Fibroblast of lung (primary cell): ENCODE data around the gene MACC1. TPM values are rescaled to one million over a fixed set of nuclear protein-coding genes. Genes with fewer than 3 reads are reported as not detected.

Source experiments
- DNase-seq, 2 donors: peaks; one replicate each; pipeline versions ENCODE4 v3.0.0 to v3.0.0-alpha.2; 2010; ENCODE audit warnings: low read depth in 2 of 2
- H2AFZ ChIP-seq: 2 replicates; pipeline ENCODE4 v1.5.1; 2012; ENCODE audit warnings: low read length, control low read depth, inconsistent platforms
- H3K27ac ChIP-seq: 2 replicates; pipeline ENCODE4 v1.5.1; 2011; ENCODE audit warnings: low read length, control low read depth; ENCODE audit not compliant: insufficient read depth
- H3K27me3 ChIP-seq: 2 replicates; pipeline ENCODE4 v1.5.1; 2011; ENCODE audit warnings: mild to moderate bottlenecking, low read length; ENCODE audit not compliant: control insufficient read depth, insufficient read depth
- H3K36me3 ChIP-seq: 2 replicates; pipeline ENCODE4 v1.5.1; 2011; ENCODE audit warnings: low read length; ENCODE audit not compliant: control insufficient read depth, insufficient read depth
- H3K4me1 ChIP-seq: 2 replicates; pipeline ENCODE4 v1.5.1; 2011; ENCODE audit warnings: low read length; ENCODE audit not compliant: control insufficient read depth, insufficient read depth; ENCODE audit errors: extremely low read depth
- H3K4me2 ChIP-seq: 2 replicates; pipeline ENCODE4 v1.5.1; 2011; ENCODE audit warnings: low read length, control low read depth; ENCODE audit not compliant: insufficient read depth; ENCODE audit errors: extremely low read depth
- H3K4me3 ChIP-seq, 4 experiments: fragments of 200-600 bp in 1 of 4; sonication (generic) in 1 of 4; replicated peaks in 1 of 4; 2 replicates each; pipeline ENCODE4 v1.5.1; 2011 to 2016; ENCODE audit warnings: low read length in 4 of 4, low read depth in 3 of 4, mild to moderate bottlenecking in 3 of 4, control low read depth in 2 of 4, inconsistent platforms in 1 of 4, mixed read lengths in 1 of 4; ENCODE audit not compliant: insufficient read depth in 1 of 4; ENCODE audit errors: control extremely low read depth in 1 of 4
- H3K79me2 ChIP-seq: 2 replicates; pipeline ENCODE4 v1.5.1; 2012; ENCODE audit warnings: mild to moderate bottlenecking, low read length, inconsistent platforms; ENCODE audit not compliant: control insufficient read depth, insufficient read depth
- H3K9ac ChIP-seq: 2 replicates; pipeline ENCODE4 v1.5.1; 2011; ENCODE audit warnings: mild to moderate bottlenecking, low read length, control low read depth; ENCODE audit not compliant: insufficient read depth
- H3K9me3 ChIP-seq: 2 replicates; pipeline ENCODE4 v1.5.1; 2012; ENCODE audit warnings: low read depth, low read length; ENCODE audit not compliant: control insufficient read depth, insufficient read depth
- H4K20me1 ChIP-seq: 2 replicates; pipeline ENCODE4 v1.5.1; 2011; ENCODE audit warnings: low read length; ENCODE audit not compliant: control insufficient read depth, insufficient read depth; ENCODE audit errors: extremely low read depth
- CTCF ChIP-seq, 2 donors: IDR thresholded peaks in 1 of 2; conservative IDR thresholded peaks in 1 of 2; 1 replicate in 1 of 2; 2 replicates in 1 of 2; pipeline ENCODE4 v1.5.1; 2011 to 2012; ENCODE audit warnings: low read length in 2 of 2, control low read depth in 1 of 2, inconsistent platforms in 1 of 2, low read depth in 1 of 2, mild to moderate bottlenecking in 1 of 2
- EZH2 ChIP-seq: IDR thresholded peaks from 2 replicates; pipeline ENCODE4 v1.5.1; 2012; ENCODE audit warnings: low read length, control low read depth, mild to moderate bottlenecking; ENCODE audit errors: missing control alignments
- polyA plus RNA-seq, 2 donors: library from polyadenylated mRNA; depleted of rRNA in 1 of 2; stranded (reverse) in 1 of 2; unstranded in 1 of 2; fragments of >200 nt; gene quantifications; 2 replicates each; pipeline ENCODE4 v1.2.1, GENCODE V29; 2011 to 2012; ENCODE audit warnings: missing spikeins in 1 of 2
- total RNA-seq: library from RNA; depleted of rRNA; stranded (reverse); fragments of >200 nt; gene quantifications from 2 replicates; pipeline ENCODE4 v1.2.1, GENCODE V29; 2014

Gene MACC1
- total and polyA plus RNA-seq, 2 donors (not counting 1 experiment from before 2014, with no cell fraction given): under 0.01 to 0.33 TPM

- no peak overlapping the region for H2AFZ ChIP-seq
- no peak for DNase-seq
- H3K27me3 ChIP-seq: no peaks in the 10 kb centered on the region
- no peaks in the 10 kb centered on the region for H4K20me1 ChIP-seq
- TF ChIP-seq CTCF (conservative IDR thresholded peaks at IDR 0.05 in 1 of 2, IDR thresholded peaks at IDR 0.05 in 1 of 2; ENCODE audit: low read depth in 1 of 2, low read length in 2 of 2) (no peak), EZH2 (no peak)
- no peaks in the 10 kb centered on the region for H3K79me2 ChIP-seq
- H3K9ac ChIP-seq: no peak overlapping the region
- no peaks in the 10 kb centered on the region for H3K9me3 ChIP-seq
- H3K4me2 ChIP-seq: no peak overlapping the region
- no peak overlapping the region for H3K4me3 ChIP-seq
- no peaks in the 10 kb centered on the region for H3K4me1 ChIP-seq
- H3K27ac ChIP-seq: no peak overlapping the region
- H3K36me3 ChIP-seq: no peaks in the 10 kb centered on the region
Measured at GRCh38 chr7:20104696-20105095, 112.5 kb downstream of the MACC1 start.

GRCh38 chr7:20102982-20103381 is 114.2 kb downstream of the MACC1 start:
- Histone ChIP-seq H3K36me3 (no peaks in the 10 kb centered on the region), H3K4me3 (no peak overlapping the region), H3K9ac (no peak overlapping the region), H3K79me2 (no peaks in the 10 kb centered on the region), H3K27ac (no peak overlapping the region), H4K20me1 (no peaks in the 10 kb centered on the region), H3K4me2 (no peak overlapping the region), H3K4me1 (no peaks in the 10 kb centered on the region), H3K9me3 (no peaks in the 10 kb centered on the region), H3K27me3 (no peaks in the 10 kb centered on the region), H2AFZ (no peak overlapping the region)
- DNase-seq: no peak
- TF ChIP-seq EZH2: no peak
- no peak for TF ChIP-seq CTCF (conservative IDR thresholded peaks at IDR 0.05 in 1 of 2, IDR thresholded peaks at IDR 0.05 in 1 of 2; ENCODE audit: low read depth in 1 of 2, low read length in 2 of 2)

GRCh38 chr7:20095862-20096261 is 121.3 kb downstream of the MACC1 start:
- H3K4me2 ChIP-seq: no peak overlapping the region
- H3K9me3 ChIP-seq: no peaks in the 10 kb centered on the region
- no peak for TF ChIP-seq EZH2
- TF ChIP-seq CTCF (conservative IDR thresholded peaks at IDR 0.05 in 1 of 2, IDR thresholded peaks at IDR 0.05 in 1 of 2; ENCODE audit: low read depth in 1 of 2, low read length in 2 of 2): no peak
- no peak overlapping the region for H3K9ac ChIP-seq
- no peak for DNase-seq
- no peak overlapping the region for H3K4me3 ChIP-seq
- no peaks in the 10 kb centered on the region for H3K79me2 ChIP-seq
- no peak overlapping the region for H2AFZ ChIP-seq
- H3K4me1 ChIP-seq: no peaks in the 10 kb centered on the region
- no peaks in the 10 kb centered on the region for H3K27me3 ChIP-seq
- no peaks in the 10 kb centered on the region for H4K20me1 ChIP-seq
- H3K27ac ChIP-seq: no peak overlapping the region
- H3K36me3 ChIP-seq: no peaks in the 10 kb centered on the region
